HepG2 (cell line): ENCODE measurements around the gene CORO1C. TPM values are rescaled to one million over a fixed set of nuclear protein-coding genes. Genes with fewer than 3 reads are reported as not detected.

ENCODE experiments used
- ATAC-seq: fragments of 200-7000 bp; cut with Tn5 transposase; 3 replicates; pipeline ENCODE4 v1.9.1; 2020; ENCODE audit warnings: mild to moderate bottlenecking, moderate library complexity
- BruUV-seq: library from RNA; stranded (reverse); fragments of 400-500 nt; replicated peaks from 2 replicates; lab custom pipeline; 2021; lab: Mats Ljungman, UMichigan
- CTCF ChIA-PET: fragments of 300-600 bp; formaldehyde crosslinking; extraction: SDS; loops from one replicate; lab custom pipeline; 2021; ENCODE audit warnings: low total read pairs, inconsistent platforms, low intra/inter-chr PET ratio; lab: Yijun Ruan, JAX
- POLR2A ChIA-PET: fragments of 350-600 bp; sonication (Branson Sonifier 250); formaldehyde crosslinking; loops from one replicate; lab custom pipeline; 2020; ENCODE audit warnings: antibody characterized with exemption, inconsistent platforms; lab: Yijun Ruan, JAX
- DNase-seq: peaks from one replicate; pipeline ENCODE4 v3.0.0-alpha.2; 2015; ENCODE audit warnings: low spot score
- FAIRE-seq: peaks from 3 replicates; lab custom pipeline; 2011; peaks lifted over from hg19 to GRCh38; lab: Jason Lieb, UNC
- H2AFZ ChIP-seq: one replicate; pipeline ENCODE4 v1.6.1; 2011; ENCODE audit warnings: low read length, inconsistent platforms
- H3K27ac ChIP-seq: fragments of 300-600 bp; 3 replicates; pipeline ENCODE4 v1.8.0; 2011; ENCODE audit warnings: mixed run types, mild to moderate bottlenecking, mixed read lengths, low read length, inconsistent platforms; ENCODE audit not compliant: insufficient read depth; ENCODE audit errors: extremely low read length
- H3K27me3 ChIP-seq, 2 experiments: fragments of 200-600 bp in 1 of 2; 2 replicates in 1 of 2; 3 replicates in 1 of 2; pipeline versions ENCODE4 v1.6.0 to v1.8.0; 2011; ENCODE audit warnings: low read length in 2 of 2, mild to moderate bottlenecking in 2 of 2, moderate library complexity in 2 of 2, inconsistent platforms in 1 of 2; ENCODE audit not compliant: insufficient read depth in 2 of 2, control insufficient read depth in 1 of 2
- H3K36me3 ChIP-seq, 2 experiments: fragments of 200-600 bp in 1 of 2; replicated peaks in 1 of 2; 2 replicates in 1 of 2; 3 replicates in 1 of 2; pipeline versions ENCODE4 v1.5.1 to v1.8.0; 2011; ENCODE audit warnings: low read length in 2 of 2, inconsistent platforms in 1 of 2; ENCODE audit not compliant: insufficient read depth in 2 of 2, control insufficient read depth in 1 of 2
- H3K4me1 ChIP-seq: 2 replicates; pipeline ENCODE4 v1.5.1; 2012; ENCODE audit warnings: low read length, inconsistent platforms; ENCODE audit not compliant: insufficient read depth
- H3K4me2 ChIP-seq: 2 replicates; pipeline ENCODE4 v1.6.0; 2011; ENCODE audit warnings: low read depth, low read length, inconsistent platforms
- H3K4me3 ChIP-seq, 3 experiments: fragments of 200-600 bp in 1 of 3; sonication (generic), shearing (Covaris generic) in 1 of 3; replicated peaks in 1 of 3; 2 replicates each; pipeline ENCODE4 v1.5.1; 2011 to 2016; ENCODE audit warnings: low read length in 3 of 3, inconsistent platforms in 2 of 3, low read depth in 2 of 3, mild to moderate bottlenecking in 2 of 3, control low read depth in 1 of 3, mixed read lengths in 1 of 3; ENCODE audit not compliant: insufficient read depth in 1 of 3
- H3K79me2 ChIP-seq: one replicate; pipeline ENCODE4 v1.6.1; 2011; ENCODE audit warnings: low read length, inconsistent platforms; ENCODE audit not compliant: insufficient read depth
- H3K9ac ChIP-seq: 2 replicates; pipeline ENCODE4 v1.6.0; 2011; ENCODE audit warnings: mild to moderate bottlenecking, low read depth, low read length, inconsistent platforms; ENCODE audit not compliant: insufficient read depth
- H3K9me3 ChIP-seq: 2 replicates; pipeline ENCODE4 v1.5.1; 2012; ENCODE audit warnings: mild to moderate bottlenecking, low read length
- H4K20me1 ChIP-seq: 2 replicates; pipeline ENCODE4 v1.6.0; 2011; ENCODE audit warnings: inconsistent platforms, mild to moderate bottlenecking, low read length, moderate library complexity; ENCODE audit not compliant: insufficient read depth
- CBX1 ChIP-seq: IDR thresholded peaks from one replicate; pipeline ENCODE4 v1.6.1; 2016; ENCODE audit warnings: antibody characterized with exemption, low read depth
- MAFF ChIP-seq: IDR thresholded peaks from 2 replicates; pipeline ENCODE4 v1.6.1; 2011; ENCODE audit warnings: low read depth, low read length, improper control_type of control experiment
- RBM22 ChIP-seq: fragments of 200-400 bp; formaldehyde crosslinking; optimal IDR thresholded peaks from 2 replicates; pipeline ENCODE3; 2017; ENCODE audit warnings: mild to moderate bottlenecking, low read length, moderate library complexity
- SP140L ChIP-seq: sonication (generic); formaldehyde crosslinking; IDR thresholded peaks from 2 replicates; pipeline ENCODE4 v1.4.0; 2020; ENCODE audit warnings: missing genetic modification reagents, borderline replicate concordance
- ZNF263 ChIP-seq: sonication (generic); formaldehyde crosslinking; IDR thresholded peaks from 2 replicates; pipeline ENCODE4 v1.4.0; 2020; ENCODE audit warnings: missing genetic modification reagents
- ZNF724P ChIP-seq: sonication (generic); formaldehyde crosslinking; IDR thresholded peaks from 2 replicates; pipeline ENCODE4 v1.8.0; 2022; ENCODE audit warnings: missing genetic modification reagents, borderline replicate concordance
- WGBS: methylation state at CpG from one replicate; pipeline ENCODE4 v1.1.6; 2017; ENCODE audit warnings: low lambda C conversion rate; 5-methylcytosine and 5-hydroxymethylcytosine counted together
- in situ Hi-C: cut with HindIII; loops from 2 replicates; pipeline ENCODE4 v1.10.0; 2017; ENCODE audit warnings: low pct_unique_long_range_greater_than_20kb; ENCODE audit not compliant: extremely low pct_ligation_motif_present
- intact Hi-C: fragments of 100-400 bp; cut with micrococcal nuclease; formaldehyde crosslinking; loops from one replicate; pipeline ENCODE4 v1.10.0; 2022; ENCODE audit not compliant: unreplicated experiment
- polyA plus RNA-seq, 8 experiments: library from polyadenylated mRNA; depleted of rRNA in 3 of 8; stranded (reverse) in 7 of 8; unstranded in 1 of 8; fragments of >200 nt; fragmentation: Illumina TruSeq in 4 of 8; extraction: Trizol in 4 of 8; gene quantifications; 2 replicates each; pipeline versions ENCODE4 v1.2.1 to v1.2.3, GENCODE V29; 2011 to 2016; ENCODE audit warnings: low read depth in 4 of 8, missing spikeins in 1 of 8, mixed read lengths in 1 of 8; ENCODE audit not compliant: insufficient read depth in 1 of 8
- total RNA-seq, 5 experiments: library from RNA; depleted of rRNA; stranded (reverse); fragments of >200 nt; fragmentation: Illumina TruSeq; extraction: Trizol; gene quantifications; 2 replicates each; pipeline ENCODE4 v1.2.3, GENCODE V29; 2016; ENCODE audit warnings: low read depth in 1 of 5
- TF ChIP-seq, protein P1 (sequence below): IDR thresholded peaks from 2 replicates; pipeline ENCODE4 v1.6.1; 2012; ENCODE audit warnings: low read depth, low read length, improper control_type of control experiment

The CORO1C gene
- total and polyA plus RNA-seq, 2 of the 13 experiments (the other 11 are each of a cell fraction or from before 2014, with no cell fraction given) = 73.7 to 131 TPM

DNA sequence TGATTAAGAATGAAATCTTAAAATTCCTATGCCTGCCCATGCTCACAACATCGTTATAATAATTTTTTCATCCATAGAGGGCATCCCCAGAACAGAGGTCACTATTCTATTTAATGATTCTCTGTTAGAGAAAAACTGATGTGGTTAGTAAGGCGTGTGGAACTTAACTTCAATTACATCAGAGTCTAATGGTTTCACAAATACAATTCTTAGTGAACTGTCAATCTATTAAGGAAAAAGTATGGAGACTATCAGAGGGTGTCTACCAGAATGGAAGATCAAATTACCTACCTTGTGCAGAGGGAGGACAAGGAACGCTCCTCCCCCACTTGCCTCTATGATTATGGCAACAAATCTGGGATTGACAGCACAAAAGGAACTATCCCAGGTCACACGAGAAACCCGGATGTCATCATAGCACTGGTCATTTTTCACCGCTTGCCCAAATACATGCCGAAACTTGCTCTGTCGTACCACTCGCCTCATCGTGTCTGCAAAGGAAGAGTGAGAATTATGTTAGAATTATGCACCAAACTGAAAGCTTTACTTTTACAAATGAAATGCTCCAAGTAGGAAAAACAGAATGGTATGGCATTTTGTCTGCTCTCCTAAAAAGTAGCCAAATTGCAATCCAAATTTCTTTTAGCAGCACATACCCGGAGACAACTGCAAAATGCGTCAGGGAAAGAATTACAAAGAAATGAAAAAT, 30.3 kb downstream of the CORO1C start (continued):
- TF ChIP-seq, protein P1, sequence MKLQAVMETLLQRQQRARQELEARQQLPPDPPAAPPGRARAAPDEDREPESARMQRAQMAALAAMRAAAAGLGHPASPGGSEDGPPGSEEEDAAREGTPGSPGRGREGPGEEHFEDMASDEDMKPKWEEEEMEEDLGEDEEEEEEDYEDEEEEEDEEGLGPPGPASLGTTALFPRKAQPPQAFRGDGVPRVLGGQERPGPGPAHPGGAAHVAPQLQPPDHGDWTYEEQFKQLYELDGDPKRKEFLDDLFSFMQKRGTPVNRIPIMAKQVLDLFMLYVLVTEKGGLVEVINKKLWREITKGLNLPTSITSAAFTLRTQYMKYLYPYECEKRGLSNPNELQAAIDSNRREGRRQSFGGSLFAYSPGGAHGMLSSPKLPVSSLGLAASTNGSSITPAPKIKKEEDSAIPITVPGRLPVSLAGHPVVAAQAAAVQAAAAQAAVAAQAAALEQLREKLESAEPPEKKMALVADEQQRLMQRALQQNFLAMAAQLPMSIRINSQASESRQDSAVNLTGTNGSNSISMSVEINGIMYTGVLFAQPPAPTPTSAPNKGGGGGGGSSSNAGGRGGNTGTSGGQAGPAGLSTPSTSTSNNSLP = no peak
- no peak for TF ChIP-seq MAFF
- no peak for TF ChIP-seq CBX1
- no peak for TF ChIP-seq ZNF263 (CRISPR knock-in tag)
- no peak for TF ChIP-seq SP140L (CRISPR knock-in tag)

- FAIRE-seq = no peak
- no peak overlapping the region for H3K4me2 ChIP-seq
- peaks cover 23 to 85% of the 10 kb centered on the region in 2 experiments for H3K36me3 ChIP-seq
Observed at GRCh38 chr12:108699955-108700563, 31.3 kb downstream of the CORO1C start.

More at GRCh38 chr12:108699955-108700563, 31.3 kb downstream of the CORO1C start:
- POLR2A ChIA-PET = no interaction called here
- WGBS = 95% methylated on average over 3 of the region's 3 CpGs
- ATAC-seq (no peak), DNase-seq (no peak)
- no peak overlapping the region for H3K4me3 ChIP-seq
- H3K9ac ChIP-seq = no peak overlapping the region
- TF ChIP-seq RBM22 (peak; percentile 13), ZNF724P (CRISPR knock-in tag) (no peak)
- BruUV-seq = TSS peak; percentile 24
- intact Hi-C loops (no loop called here), in situ Hi-C loops (no loop called here)
- no peak overlapping the region for H2AFZ ChIP-seq
- no peaks in the 10 kb centered on the region for H3K9me3 ChIP-seq
- peaks cover 91% of the 10 kb centered on the region for H3K79me2 ChIP-seq
- no peaks in the 10 kb centered on the region for H3K27me3 ChIP-seq
- H4K20me1 ChIP-seq = peaks cover 5% of the 10 kb centered on the region
- H3K4me1 ChIP-seq = peaks cover 21% of the 10 kb centered on the region
- CTCF ChIA-PET = no interaction called here
- no peak overlapping the region for H3K27ac ChIP-seq
